Measurements from ENCODE around the gene TNNT3. TPM values are rescaled to one million over a fixed set of nuclear protein-coding genes. Genes with fewer than 3 reads are reported as not detected.

TNNT3 gene
- total RNA-seq, result not detected

DNA sequence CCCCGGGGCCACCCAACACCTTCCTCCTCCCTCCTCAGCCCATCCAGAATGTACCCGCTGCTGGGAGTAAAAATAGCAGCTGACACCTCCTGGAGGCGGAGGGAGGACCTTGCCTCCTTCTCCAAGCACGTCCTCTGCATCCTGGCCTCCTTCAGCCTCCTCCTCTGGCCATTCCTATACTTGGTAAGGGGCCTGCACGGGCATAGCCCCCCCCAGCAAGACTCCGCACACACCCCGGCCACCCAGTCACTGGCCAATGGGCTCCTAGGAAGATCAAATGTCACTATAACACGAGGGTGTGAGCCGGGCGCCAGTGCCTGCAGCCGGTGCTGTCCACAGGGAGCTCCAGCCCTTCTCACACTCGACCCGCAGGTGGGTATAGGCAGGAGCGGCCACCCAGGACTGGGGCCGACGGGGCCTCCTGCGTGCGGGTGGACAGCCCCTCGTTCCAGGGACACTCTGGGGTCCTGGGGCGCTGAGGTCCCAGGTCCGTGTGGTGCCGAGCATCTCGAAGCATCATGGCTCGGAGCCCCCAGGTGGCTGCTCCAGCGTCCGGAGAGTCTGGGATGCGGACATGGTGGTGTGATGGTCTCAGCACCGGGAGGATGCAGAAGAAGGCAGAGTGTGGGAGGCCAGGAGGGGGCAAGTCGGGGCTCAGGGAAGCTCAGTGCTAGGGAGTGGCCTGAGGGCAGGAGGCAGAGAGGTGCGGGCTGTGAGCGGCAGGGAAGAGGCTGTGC lies at the start of gene TNNT3:
Gene TNNT3 (plus strand): TSS at position 313 of the 737 bp plus-strand sequence. CDS start 3,172 bp downstream, outside the sequence.

DNA sequence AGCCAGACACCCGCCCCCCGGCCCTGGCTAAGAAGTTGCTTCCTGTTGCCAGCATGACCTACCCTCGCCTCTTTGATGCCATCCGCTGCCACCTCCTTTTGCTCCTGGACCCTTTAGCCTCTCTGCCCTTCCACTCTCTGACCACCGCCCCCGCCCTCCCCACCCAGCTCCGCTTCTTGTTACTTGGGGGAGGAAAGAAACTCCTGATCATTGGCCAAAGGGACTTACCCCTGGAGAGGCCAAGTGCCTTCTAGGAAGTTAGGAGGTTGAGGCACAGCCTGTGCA lies 27.7 kb upstream of the TNNT3 start, which contains the start of gene PRR33:
Gene PRR33 (minus strand): TSS at position 65 of the 285 bp plus-strand sequence. CDS start 1,311 bp downstream, outside the sequence.

DNA sequence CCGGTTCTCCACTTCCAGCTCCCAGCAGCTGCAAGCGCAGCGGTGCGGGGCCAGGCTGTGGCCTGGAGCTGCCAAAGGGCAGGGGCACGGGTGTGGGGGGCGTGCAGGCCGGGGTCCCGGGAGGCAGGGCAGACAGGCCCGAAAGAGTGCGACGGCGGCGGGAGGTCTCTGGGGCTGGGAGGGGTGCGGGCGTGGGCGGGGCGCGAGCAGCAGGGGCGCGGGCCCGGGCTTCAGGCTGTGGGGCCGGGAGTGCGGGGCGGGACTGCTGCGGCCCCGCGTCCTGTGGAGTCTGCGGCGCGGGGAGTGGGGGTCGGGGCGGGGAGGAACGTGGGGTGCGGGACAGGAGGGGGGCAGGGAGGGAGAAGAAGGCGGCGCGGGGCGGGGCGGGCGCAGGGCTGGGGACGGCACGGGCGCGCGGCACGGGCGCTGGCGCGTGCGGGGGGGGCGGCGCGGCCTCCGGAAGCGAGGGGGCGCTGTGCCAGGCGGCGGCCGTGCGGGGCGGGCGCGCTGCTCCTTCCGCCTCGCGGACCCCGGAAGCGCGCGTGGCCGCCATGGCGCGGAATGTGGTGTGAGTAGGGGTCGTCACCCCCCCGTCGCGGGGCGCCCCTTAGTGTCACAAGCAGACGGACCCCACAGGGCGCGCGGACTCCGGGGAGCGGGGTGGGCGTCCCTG lies 27.4 kb downstream of the TNNT3 start, which contains the start of gene MRPL23:
Gene MRPL23 (plus strand): TSS at position 521 of the 673 bp plus-strand sequence. CDS start 31 bp downstream, at position 552.

Other genes starting within 250 kb of the TNNT3 start
- gene KRTAP5-6, start 222.5 kb upstream of the TNNT3 start, total RNA-seq, result not detected
- gene IFITM10, start 169.1 kb upstream of the TNNT3 start, total RNA-seq, result 0.94 TPM
- gene CTSD, start 155.8 kb upstream of the TNNT3 start, total RNA-seq, result 39.8 TPM
- not detected for gene SYT8, start 84.7 kb upstream of the TNNT3 start, total RNA-seq
- gene TNNI2, start 80.7 kb upstream of the TNNT3 start, total RNA-seq, result not detected
- 0.63 TPM for gene LSP1, start 66.6 kb upstream of the TNNT3 start, total RNA-seq
- gene PRR33, start 27.8 kb upstream of the TNNT3 start, total RNA-seq, result not detected
- 30.7 TPM for gene MRPL23, start 27.6 kb downstream of the TNNT3 start, total RNA-seq
- 2.8 TPM for gene H19, start 78.1 kb downstream of the TNNT3 start, total RNA-seq
- 3.1 TPM for gene IGF2, start 219.7 kb downstream of the TNNT3 start, total RNA-seq
- not detected for gene INS, start 241.5 kb downstream of the TNNT3 start, total RNA-seq